NCI-H1417 (cell line): Measurements from ENCODE around the gene POLR2C.
"Not testable (repeated sequence)": the region's sequence is repeated elsewhere in the genome, so short reads cannot be mapped to it uniquely, and the experiment has no call there.

Source experiments
- DNase-seq, 3 experiments: peaks; one replicate each; lab custom pipeline; 2025; lab: John Stamatoyannopoulos, UW

Gene POLR2C

DNA sequence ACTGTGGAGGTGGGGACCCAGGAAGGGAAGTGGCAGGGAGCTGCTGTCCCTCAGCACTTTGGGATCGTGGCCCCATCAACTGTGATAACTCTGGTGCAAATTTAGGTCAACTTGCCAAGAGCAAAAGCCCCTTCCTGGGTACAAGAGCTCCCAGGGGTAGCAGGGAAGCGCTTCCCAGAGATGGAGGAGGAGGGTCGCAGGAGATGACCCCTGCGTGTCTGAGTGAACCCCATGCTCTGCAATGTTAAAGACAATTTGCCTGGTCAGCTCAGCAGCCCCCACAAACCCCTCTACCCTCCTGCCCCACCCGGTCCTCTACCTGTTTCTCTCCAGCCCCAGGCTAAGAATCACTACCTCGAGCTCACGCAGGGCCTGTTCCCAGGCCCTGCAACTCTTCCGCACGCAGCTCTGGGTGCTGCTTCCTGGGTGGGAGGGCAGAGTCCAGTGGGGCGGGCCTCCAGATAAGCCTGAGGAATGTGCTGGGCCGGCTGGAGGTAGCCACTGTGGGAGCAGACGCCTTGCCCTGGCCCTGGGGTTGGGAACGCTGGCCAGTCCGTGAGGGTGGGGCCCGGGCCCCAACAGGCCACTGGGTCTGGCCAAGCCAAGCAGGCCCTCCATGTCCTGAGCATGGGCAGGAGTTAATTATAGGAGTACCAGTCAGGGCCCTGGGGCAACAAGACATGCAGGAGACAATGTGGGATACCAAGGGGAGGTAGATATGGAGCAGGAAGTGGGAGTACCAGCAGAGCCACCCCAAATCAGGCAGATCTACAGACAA lies 17.7 kb downstream of the POLR2C start:
- DNase-seq = no peak

DNA sequence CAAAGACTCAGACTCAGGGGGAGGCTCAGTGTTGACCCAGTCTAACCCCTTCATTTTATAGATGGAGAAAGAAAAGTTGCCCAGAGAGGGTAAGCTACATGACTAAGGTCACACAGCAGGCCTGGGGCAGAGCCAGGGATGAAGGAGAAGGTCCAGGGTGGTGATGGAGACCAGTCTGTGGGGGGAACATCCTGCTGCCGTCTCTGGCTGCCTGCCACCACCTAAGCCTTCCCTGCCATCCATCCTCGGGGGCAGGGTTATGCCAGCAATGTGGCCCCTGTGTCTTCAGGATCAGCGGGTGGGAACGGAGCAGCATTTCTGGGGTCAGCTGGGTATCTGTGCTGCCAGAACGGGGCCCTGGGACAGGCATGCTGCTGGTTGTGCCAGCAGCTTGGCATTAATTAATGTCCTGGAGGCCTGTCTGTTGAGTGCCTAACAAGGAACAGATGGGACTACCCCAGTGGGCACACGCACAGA lies 18.3 kb downstream of the POLR2C start:
- DNase-seq = no peak

DNA sequence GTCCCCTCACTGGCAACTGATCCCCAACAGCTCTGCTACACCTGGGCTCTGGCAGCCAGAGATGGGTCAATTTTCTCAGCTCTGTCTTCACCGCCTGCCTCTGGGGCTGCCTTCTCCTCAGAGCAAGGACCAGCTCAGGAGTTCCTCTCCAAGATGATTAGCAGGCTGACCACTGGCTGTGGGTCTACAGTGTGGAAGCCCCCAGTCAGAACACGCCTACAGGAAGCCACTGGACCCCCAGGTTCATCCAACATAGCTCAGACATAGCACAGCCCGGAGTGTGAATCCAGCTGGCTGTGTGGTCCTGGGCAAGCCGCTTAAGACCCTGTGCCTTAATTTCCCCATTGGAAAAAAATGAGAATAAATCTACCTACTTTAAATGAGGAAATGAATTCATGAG lies 18.9 kb downstream of the POLR2C start:
- DNase-seq = no peak

DNA sequence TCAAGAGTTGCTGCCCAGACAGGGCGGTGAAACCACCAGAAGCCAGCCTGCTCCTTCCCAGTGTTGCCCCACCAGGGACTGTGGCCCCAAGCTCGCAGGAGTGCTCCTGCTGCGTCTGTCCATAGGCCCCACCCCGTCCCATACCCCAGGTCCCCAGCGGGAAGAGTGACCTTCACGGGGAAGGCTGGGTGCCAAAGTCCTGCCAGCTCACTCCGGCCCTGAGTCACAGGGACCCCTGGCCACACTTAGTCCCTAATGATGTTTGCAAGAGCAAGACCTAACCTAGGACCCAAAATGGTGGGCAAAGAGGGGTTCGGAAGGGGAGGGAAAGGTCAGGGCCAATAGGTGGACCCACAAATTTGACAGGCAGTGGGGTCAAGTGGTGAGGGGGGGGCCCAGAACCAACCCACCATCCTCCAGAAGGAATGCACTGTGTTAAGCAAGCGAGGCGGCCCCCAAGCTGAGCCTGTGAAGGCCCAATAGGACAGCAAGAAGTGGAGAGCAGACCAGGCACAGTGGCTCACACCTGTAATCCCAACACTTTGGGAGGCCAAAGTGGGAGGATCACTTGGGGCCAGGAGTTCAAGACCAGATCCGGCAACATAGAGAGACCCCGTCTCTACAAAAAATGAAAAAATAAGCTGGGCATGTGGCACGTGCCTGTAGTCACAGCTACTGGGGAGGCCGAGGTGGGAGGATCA lies 20.5 kb downstream of the POLR2C start:
- DNase-seq = no peak

DNA sequence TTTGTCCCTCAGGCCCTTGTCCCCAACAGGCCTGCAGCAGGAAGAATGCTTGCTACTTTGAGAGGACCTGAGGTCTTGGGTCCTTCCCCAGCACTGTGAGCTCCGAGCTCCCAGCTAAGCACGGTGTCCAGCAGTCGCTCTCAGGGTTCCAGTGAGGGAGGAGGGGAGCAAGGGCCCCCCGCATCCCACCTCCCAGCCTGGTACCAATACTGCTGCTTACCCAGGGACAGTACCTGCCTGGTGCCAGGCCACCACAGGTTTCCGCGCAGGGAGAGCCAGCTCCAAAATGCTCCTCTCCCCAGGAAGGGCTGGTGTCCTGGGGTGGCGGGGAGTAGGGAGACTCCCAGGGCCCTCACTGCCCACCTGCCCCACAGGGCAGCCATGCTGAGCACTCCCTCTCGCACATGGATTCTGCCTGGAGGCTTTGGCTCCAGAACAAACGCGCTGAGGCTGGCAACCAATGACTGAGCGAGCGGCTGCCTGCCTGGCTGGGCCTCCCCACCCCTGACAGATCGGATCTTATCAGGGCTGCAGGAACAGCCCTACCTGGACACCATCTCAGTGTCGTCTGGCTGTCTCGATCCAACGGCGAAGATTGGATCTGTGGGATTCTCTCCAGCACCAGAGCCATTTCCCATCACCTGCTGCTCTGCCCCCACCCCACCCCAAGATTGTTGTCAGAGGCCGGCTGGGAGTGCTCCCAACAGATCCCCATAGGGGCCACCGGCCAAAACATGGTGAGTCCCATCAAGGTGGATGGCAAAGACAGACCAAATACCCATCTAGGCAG lies 21.4 kb downstream of the POLR2C start:
- no peak for DNase-seq

DNA sequence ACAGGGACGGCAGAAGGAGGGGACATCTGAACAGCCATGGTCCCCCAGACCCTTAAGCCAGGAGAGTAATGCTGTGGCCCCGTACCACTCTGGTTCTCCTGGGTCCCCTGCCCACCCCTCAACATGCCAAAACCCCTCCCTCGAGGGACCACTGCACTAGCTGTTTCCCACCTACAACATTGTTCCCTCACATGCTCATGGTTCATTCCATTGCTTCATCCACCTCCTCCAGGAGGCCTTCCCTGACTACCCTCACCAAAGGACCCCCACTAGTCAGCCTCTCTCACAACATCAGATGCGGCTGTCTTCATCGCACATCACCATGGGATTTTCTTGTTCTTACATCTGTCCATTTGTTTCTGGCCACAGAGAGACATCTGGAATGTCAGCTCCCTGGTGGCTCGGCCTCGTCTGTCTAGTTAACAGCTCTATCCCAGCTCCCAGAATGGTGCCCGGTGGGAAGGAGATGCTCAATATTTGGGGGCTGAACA lies 22.1 kb downstream of the POLR2C start:
- no peak for DNase-seq

DNA sequence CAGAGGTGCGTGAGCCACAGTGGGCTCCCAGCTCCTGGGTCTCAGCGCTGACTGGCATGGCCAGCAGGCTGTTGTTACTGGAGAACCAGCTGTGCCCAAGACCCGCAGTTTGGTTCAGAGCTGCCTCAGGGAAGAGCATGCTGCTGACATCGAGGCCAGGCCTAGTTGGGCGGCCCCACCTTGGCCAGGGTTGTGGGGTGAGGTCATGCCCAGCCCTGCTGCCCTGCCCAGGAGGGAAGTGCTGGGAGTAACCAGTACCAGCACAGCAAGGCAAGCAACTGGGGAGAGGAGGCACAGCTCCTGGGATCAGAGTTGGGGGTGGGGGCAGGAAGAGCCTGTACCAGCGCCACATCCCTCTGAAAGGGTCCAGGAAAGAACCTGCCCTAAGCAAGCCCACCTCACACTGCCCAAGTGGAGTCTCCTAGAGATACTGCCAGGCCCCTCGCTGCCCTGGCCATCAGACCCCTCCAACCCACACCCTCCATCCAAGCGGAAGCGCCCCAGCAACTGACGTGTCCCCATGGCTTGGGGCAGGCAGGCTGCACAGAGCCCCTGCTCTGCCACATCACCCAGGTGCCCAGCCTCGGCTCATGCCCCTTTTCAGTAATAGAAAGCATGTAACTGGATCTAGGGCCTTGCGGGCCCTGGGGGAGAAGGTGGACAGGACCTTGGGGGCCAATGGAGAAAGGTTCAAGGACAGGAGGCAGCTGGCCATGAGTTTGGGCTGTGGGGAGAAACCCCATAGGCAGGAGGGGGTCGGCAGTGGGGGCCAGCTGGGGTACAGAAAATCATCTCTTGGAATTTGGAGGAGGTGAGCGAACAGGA lies 22.8 kb downstream of the POLR2C start:
- peak in 2 of 3 experiments; percentile 21 to 34 for DNase-seq

DNA sequence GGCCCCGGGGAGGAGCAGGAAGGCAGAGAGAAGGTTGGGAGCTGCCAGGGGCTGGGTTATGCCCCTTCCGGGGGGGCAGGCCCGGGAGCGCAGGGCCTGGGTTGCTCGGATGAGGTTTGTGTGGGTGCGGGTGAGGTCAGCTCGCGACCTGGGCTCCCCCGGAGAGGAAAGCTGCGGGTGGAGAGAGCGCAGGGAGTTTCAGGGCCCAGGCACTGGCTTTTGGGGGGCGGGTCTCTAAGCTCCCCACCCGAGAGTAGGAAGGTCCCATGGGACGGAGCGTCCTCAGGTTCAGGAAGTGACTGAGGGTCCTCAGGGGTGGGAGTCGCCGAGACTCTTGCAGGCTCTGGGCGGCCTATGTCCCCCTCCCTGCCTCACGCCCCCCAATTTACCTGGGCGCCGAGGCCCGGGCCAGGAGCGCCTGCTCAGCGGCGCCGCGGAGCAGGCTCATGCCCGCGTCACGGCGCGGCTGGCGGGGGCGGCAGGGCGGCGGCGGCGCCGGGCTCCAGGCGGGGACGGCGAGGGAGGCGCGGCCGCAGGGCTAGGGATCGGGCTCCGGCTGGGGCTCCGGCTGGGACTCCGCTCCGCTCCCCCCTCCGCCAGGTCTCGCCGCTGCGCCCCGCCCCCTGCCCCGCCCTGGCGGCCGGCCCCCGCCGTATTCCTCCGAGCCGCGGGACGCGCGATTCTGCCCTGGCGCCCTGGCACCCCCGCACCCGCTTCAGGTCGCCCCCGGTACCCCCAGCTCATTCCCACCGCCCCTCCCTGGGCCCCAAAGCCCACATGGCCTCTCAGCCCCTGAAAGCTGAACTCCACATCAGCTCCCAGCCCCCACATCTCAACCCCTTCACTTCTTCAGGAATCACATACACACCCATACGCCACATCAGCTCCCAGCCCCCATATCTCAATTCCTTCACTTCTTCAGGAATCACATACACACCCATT lies 23.7 kb downstream of the POLR2C start, which contains the start of gene DOK4:
TSS of gene DOK4 (minus strand) at position 578 of the 942 bp plus-strand sequence. CDS start 6,986 bp downstream, outside the sequence.
- peak; percentile 68 to 79 (median 72) for DNase-seq

DNA sequence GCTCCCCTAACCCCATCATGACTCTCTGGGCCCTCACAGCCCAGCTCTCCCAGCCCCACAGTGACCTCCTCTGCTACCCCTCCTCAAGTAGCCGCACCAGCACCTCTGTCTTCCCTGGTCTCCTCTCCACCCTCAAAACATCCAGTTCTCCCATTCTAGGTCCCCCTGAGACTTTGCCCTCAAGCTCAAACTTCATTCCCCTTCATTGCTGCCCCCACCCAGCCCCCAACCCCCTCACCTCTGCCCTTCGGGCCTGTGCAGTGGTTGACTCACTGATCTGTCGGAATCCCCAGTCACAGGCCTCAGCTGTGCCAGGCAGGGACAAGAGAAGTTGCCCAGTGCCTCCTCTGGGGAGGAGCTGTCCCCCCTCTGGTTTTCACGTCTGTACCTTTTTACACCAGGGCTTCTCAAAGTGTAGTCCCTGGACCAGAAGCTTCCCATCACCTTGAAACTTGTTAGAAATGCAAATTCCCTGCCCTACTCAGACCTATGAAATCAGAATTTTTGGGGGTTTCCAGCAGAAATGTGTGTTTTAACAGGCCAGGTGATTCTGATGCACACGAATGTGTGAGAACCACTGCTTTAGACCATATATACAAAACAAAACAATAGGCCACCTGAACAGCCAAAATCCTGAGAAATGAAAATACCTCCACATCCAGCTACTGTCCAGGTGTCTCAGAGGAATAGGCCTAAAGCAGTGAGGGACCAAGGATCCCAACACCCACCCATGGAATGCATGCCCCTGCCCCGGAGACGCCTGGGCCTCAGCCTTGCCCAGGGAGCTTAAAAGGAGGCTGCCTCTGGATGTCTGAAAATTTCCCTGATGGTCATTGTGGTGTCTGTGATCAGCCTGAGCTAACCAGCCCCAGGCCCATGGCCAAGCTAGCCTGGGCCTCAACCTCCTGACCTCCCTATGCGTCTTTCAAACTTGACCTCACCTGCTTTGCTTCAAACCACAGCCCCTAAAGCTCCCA lies 24.7 kb downstream of the POLR2C start:
- no peak for DNase-seq

DNA sequence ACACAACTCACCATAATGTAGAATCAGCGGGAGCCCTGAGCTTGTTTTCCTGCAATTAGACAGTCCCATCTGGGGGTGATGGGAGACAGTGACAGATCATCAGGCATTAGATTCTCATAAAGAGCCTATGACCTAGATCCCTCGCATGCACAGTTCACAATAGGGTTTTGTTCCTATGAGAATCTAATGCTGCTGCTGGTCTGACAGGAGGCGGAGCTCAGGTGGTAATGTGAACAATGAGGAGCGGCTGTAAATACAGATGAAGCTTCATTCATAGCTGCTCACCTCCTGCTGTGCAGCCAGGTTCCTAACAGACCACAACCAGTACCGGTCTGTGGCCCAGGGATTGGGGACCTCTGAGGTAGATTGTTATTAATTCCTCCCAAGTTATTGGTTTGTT lies 26.8 kb downstream of the POLR2C start:
- DNase-seq = no peak

DNA sequence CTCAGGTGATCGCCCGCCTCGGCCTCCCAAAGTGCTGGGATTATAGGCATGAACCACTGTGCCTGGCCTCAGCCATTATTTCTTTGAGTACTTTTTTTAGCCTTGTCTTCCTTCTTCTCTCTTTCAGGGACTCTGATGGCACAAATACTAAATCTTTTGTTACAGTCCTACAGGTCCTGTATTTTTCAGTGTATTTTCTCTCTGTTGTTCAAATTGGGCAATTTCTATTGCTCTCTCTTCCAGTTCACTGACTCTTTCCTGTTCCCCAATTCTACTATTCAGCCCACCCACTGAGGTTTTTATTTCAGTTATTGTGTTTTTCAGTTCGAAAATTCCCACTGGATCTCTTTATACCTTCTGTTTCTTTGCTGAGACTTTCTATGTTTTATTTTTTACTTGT lies 31.3 kb downstream of the POLR2C start:
- DNase-seq = no peak

DNA sequence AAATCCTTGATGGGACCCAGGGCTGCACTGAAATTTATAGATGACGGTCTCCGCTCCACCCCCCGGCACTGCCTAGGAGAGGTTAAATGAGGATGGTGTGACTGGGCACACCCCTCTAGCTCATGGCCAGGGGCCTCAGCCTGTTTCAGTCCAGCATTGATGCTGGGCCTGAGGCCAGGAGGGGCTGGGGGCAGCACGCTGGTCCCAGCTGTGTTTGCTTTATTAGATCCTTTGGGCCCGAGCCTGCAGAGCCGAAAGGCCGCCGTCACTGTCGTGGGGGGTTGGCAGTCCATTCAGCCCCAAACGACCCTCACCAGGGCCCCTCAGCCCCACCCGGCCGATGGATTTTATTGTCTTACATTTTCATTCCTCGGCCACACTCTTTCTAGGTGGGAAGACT lies 34.6 kb downstream of the POLR2C start:
- DNase-seq = no peak

DNA sequence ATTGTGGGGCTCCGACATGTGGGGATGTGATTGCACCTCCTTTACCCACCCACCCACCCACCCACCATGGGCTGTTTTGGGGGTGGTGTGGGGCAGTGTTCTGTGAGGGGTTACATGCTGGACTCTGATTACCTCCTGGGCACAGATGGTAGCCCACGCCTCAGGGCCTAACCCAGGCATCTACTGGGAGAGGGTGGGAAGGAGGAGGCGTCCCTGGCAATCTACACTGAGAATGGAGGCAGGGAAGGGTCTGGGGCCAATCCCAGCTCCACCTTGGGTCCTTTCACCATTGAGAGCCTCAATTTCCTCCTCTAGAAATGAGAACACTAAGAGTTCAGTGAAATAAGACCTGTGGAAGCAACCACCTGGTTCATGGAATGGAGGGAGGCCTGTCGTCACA lies 35.6 kb downstream of the POLR2C start:
- DNase-seq = no peak

DNA sequence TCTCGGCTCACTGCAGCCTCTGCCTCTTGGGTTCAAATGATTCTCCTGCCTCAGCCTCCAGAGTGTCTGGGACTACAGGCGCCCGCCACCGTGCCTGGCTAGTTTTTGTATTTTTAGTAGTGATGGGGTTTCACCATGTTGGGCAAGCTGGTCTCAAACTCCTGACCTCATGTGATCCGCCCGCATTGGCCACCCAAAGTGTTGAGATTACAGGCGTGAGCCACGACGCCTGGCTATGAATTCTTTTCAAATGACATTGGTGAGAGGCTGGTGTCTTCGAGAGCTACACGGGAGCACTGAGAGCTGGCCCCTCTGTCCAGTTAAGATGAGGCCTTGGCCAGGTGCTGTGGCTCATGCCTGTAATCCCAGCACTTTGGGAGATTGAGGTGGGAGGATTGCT lies 37.5 kb downstream of the POLR2C start:
- not testable (repeated sequence) for DNase-seq

DNA sequence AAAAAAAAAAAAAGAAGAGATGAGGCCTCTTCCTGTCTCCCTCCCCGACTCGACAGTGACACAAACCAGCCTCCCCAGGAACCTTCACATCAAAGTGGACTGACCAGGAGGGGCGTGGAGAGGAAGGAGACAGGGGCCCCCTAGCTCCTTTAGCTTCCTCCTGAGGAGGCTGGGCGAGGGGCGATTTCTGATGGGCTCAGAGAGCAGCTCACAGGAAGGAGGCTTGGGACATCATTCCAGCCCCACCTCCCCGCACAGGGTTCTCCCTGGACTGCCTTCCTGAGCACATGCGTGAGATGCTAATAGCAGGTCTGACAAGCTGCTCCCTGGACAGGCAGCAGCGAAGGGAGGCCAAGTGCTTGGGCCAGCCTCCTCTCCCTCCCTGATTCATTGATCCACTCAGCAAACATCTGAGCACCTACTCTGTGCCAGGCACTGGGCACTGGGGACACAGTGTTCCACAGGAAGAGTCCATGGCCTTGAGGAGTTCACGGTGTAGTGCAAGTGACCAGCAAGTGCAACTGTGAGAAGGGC lies 38.2 kb downstream of the POLR2C start:
- peak in 1 of 3 experiments; percentile 30 for DNase-seq

DNA sequence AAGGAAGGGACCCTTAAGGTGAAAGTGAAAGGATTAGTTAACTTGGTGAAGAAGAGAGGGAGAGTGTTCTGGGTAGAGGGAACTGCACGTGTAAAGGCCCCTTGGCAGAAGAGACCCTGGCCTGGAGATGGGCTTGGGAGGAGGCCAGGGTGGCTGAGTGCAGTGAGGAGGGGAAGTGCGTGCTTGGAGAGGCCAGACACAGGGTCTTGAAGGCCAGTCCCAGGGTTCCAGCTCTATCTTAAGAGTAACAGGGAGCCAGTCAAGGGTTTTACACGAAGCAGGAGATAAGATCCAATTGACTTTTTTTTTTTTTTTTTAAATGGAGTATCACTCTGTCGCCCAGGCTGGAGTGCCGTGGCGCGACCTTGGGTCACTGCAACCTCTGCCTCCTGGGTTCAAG lies 39.0 kb downstream of the POLR2C start:
- DNase-seq = no peak

DNA sequence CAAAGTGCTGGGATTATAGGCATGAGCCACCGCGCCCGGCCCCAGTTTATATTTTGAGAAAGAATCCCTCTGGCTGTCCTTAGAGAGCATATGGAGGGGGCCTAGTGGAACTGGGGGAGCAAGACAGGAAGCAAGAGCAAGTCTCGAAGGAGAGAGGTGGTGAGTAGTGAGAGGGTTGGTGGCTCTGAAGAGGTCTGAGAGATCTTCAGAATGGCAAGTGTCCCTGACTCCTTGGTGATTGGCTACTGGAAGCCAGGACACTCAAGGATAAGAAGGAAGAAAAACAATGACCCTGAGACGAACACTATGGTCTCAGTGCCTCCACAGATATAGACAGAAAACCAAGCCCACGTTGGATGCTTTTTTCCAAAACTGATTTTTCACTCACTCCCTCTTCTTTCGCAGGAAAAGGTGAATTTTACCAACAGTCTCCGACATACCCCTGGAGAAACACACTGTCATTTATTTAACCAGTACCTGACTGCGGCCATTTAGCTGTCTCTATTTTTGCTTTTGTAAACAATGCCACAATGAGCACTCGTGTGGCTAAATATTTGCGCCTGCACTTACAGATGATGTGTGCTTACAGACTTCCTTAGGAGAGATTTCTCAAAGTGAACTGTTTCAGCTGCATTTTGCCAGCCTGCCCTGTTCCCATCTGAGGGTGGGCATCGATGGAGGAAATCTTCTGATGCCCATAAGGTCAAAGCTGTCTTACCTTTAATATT lies 39.7 kb downstream of the POLR2C start:
- peak; percentile 50 to 85 (median 68) for DNase-seq

DNA sequence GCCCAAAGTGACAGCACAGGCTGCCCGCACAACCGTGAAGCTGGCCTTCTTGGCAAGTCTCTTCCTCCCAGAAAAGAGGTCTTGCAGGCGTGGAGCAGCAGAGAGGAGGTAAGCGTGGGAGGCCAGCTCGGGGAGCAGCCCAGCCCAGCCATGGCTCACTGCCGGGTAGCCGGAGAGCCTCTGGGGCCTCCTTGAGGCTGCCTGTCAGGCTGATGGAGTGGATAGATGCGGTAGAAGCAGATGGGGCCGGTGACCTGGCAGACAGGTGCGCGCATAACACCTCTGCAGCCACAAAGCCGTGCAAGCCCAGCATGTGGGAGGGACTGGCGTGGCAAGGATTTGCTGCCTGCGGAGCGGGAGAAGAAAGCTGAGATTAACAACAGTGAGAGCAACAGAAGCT lies 40.9 kb downstream of the POLR2C start:
- DNase-seq = peak; percentile 85 to 95 (median 89)
